Cerebellar nuclear complex (tissue), 1 donor: ENCODE data around the gene GRN.
"Not testable (repeated sequence)": the region's sequence is repeated elsewhere in the genome, so short reads cannot be mapped to it uniquely, and the experiment has no call there.

Experiments used
- DNase-seq, 2 experiments: peaks; one replicate each; lab custom pipeline; 2025; lab: John Stamatoyannopoulos, UW

The GRN gene

DNA sequence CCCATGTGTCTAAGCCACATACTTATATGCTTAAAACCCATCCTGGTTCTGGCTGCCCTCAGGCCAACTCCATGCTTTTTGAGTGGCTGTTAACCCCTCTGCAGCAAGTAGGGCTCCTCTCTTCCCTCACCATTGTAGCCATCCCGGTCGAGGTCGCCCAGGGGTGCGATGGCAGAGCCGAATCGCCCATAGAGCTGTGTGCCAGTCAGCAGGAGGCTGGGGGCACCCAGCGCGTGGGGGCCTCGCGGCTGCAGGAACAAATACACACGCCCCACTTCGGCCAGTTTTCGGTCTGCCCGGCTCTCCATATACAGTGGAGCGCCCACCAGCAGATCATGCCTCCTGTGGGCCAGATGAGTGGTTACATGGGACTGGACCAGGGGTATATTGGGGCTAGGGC lies 38.3 kb downstream of the GRN start:
- no peak for DNase-seq

DNA sequence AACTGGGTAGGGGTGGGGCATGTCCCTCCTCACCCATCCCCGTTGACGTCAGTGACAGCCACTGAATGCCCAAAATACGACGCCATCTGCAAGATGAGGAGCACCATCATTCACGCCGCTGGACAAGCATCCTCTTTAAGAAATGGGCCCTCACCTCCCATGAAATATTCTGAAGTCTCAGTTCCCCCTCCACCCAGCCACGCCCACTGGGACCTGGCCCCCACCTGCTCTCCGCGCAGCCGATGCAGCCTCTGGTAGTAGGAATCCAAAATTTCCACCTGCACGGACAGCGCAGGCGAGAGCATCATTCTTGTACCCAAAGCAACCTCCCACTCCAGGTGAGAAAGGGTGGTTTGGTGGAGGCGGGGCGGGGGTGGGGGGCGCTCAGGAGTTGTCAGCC lies 38.8 kb downstream of the GRN start:
- DNase-seq, result no peak

DNA sequence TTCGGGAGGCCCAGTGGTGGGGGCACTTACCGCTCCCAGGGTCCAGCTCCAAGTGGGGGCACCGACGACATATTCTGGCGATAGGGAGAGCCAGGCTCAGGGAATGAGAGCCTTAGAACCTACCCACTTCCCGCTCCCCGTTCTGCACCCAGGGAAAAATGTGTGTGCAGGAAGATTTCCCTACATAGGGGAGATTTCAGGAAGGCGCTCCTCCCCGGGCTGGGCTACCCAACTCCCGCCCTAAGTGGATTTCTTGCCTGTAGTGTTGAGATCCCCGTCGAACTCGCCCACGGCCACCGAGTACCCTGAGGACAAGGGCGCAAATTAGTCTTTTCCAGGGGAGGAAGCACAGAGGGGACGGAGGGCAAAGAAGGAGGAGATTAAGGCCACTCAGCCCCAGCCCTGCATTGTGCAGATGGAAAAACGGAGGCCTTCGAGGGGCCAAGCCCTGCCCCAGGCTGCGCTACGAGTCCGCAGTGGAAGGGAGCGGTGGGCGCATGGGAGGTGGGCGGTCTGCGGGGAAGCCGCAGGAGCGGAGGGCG lies 39.2 kb downstream of the GRN start:
- no peak for DNase-seq

DNA sequence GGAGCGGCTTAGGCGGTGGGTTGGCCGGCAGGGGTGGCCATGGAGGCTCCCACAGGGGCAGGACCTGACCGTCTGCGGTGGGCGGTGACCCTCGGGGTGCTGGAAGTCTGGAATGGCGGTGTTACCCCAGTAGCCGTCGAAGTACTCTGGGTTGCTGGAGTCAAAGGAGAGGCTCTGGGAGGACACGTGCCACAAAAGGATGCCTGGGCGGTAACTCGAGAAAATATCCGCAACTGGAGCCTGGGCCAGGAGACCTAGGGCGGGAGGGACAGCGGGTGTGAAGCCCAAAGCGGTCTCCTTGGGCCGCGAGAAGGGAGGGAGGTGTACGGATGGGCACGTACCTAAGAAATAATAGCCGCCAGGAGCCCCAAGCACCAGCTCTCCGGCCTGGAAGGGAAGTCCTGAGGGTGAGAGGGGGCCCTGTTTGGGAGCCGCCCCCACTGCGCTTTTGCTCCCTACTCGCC lies 39.8 kb downstream of the GRN start:
- DNase-seq, result no peak

DNA sequence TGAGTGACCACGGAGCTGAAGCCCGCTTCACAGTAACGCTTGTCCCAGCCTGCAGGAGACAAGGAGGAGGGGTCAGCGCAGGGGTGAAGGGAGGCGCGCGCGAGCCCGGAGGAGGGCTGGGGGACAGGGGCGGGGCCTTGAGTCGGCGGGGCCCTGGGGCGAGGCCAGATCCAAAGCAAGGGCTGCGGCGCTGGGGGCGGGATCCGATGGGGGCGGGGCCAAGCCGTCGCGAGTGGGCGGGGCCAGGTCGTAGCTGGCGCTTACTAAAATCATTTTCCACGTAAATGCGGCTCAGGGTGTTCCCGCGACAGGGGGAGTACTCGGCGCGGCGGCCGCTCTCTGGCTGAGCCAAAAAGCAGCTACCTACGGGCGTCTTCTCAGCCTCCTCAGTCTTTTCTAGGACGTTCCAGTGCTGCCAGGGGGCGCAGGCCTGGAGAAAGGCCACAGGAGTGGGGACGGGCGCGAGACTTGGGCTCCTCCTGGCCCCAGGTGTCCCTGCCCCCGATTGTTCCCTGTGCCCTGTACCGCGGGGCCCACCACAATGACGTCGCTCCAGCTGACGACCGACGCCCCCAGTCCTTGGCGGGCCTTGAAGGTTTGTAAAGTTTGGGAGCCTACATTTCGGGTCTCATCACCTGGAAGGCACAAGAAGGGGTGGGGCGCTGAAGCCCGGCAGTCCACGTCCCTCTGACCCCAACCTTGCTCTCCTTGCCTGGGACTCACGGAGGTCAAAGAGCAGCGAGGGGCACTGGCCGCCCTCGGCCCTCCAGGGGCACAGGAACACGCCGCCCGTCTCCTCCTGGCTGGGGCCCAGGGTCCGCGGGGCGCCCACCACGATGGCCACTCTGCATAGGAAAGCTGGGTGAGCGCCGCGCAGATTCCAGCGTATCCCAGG lies 40.4 kb downstream of the GRN start:
- DNase-seq, result peak in 1 of 2 experiments; percentile 17

DNA sequence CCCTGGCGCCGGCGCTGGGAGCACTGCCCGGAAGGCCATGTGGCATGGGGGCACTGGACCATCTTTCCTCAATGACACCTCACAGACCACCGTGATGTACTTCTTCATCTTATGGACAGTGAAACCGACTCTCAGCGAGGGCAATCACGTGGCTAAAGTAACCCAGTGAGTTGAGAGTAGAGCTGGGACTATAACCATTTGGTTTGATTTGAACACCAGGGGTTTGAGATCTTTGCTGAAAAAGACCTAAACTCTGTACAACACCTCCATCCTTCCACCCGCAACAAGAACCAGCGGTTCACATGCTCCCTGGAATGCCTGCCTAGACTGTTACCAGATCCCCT lies 41.1 kb downstream of the GRN start:
- no peak for DNase-seq

DNA sequence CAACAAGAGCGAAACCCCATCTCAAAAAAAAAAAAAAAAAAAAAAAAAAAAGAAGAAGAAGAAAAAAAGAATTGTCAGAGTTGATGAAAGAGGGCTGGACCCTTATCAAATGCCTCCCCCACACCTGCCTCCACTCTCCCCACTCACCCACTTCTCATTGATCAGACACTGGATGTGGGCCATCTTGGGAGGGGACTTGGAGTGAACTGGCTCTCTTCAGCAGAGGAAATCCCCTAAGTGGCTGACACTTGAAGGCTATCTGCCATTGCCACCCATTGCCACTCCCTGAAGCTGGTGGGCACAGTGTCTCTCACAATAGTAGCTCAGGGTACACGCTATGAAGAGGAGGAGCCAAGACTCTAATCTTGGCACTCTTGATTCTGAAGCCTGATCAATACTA lies 42.7 kb downstream of the GRN start:
- DNase-seq, result no peak

DNA sequence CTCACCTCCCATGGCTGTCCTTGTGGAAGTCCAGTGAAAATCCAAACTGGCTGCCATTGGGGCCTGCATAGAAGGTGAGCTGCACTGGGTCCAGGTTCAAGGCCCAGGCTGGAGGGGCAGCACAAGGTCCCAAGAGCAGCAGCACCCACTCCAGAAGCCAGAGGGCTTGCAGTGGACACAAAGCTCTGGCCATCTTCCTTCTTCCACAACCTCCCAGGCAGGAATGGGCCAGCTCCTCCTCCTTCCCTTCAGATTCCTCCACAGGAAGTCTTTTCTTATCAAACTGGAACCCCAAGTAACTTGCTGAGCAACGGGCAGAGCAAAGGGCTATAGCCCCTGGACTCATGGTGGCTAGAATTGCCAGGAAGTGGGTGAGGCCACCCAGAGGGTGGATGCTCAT lies 44.2 kb downstream of the GRN start, which contains the start of gene ITGA2B:
Gene ITGA2B (minus strand): TSS at position 369 of the 400 bp plus-strand sequence. CDS start 176 bp downstream, at position 193.
- DNase-seq, result no peak

DNA sequence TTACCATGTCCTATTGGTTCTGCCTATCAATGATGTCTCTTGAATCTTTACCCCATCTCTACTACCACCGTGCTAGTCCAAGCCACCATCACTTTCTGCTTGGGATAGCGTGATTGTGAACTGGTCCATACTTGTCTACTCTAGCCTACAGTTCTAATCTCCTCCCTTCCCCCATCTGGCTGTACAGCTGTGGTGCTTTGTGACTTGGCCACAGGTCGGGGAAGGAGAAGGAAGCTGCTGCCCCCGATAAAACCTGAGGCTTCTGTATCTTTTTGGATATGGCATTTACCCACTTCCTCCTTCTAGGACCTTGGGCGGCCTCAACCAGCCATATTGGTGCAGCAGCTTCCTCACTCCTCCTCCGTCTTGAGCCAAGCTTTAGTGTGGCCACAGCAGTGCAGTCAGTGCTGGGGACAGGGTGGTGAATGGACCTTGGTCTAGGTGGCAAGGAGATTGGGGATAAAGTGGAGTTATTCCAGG lies 44.7 kb downstream of the GRN start:
- DNase-seq, result no peak

DNA sequence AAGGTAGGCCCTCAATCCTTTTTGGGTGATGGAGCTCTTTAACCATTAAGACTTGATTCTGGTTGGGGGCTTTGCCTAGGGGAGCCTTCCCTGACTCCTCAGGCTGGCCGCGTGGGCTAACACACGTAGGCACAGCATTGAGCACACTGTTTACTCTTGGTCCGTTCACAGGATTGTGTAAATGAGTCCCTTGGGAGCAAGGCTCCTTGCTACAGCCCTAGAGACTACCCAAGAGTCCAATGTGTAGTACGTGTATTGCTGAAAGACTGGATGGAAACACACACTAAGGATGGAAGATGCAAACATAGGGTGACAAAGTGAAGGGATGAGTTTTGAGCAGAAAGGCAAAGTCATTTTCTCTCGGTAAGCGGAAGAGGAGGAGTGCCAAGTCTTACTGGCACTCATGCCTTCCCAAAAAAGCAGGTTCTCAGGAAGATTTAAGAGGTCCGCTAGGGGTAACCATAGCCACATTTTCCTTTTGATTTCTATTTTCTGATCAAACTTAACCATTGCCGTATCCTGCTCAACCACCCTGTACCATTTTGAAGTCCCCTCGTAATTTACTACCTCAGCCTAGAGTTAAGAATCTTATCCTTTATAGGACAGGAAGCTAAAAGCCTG lies 45.3 kb downstream of the GRN start:
- no peak for DNase-seq

DNA sequence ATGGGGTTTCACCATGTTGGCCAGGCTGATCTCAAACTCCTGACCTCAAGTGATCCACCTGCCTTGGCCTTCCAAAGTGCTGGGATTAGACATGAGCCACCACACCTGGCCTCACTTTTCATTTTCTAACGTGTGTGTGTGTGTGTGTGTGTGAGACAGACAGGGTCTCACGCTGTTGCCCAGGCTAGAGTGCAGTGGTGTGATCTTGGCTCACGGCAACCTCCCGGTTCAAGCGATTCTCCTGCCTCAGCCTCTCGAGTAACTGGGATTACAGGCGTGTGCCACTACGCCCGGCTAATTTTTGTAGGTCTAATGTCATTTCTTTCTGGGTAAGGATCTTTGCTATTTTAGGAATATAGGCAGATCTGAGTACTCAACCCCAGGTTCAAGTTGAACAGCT lies 49.0 kb downstream of the GRN start:
- DNase-seq, result not testable (repeated sequence)

DNA sequence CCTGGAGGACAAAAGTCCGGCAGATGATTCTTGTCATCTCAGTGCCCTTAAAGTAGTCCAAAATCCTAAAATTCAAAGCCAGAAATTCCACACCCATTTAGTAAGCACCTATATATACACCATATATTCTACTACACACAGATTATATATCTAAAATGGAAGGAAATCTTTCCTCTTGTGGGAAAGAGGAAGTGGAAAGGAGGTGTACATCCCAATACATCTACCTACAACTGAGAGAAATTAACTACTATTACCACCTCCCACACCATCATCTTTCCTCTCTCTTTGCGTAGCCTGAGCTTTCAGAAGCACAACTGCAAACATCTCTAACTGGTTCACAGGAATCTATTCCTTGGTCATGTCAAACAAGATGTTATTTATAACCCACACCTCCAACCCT lies 49.7 kb downstream of the GRN start:
- DNase-seq, result no peak

DNA sequence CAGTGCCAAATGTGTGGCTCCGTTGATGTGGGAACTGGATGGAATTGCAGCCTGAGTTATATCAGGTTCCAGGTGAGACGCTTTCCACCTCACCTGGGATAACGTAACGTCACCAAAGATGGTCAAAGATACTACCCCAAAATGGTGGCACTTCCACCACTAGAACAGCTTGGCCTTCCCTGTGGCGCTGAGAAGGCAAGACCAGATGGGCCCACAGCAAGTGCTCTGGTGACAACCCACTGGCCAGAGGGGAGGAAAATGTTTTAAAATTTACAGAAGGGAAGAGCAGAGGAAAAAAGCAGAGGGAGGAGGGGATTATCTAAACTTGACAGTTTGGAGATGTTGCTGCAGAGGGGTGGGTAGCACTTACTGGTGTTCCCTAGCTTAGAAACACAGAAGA lies 51.8 kb downstream of the GRN start:
- no peak for DNase-seq

DNA sequence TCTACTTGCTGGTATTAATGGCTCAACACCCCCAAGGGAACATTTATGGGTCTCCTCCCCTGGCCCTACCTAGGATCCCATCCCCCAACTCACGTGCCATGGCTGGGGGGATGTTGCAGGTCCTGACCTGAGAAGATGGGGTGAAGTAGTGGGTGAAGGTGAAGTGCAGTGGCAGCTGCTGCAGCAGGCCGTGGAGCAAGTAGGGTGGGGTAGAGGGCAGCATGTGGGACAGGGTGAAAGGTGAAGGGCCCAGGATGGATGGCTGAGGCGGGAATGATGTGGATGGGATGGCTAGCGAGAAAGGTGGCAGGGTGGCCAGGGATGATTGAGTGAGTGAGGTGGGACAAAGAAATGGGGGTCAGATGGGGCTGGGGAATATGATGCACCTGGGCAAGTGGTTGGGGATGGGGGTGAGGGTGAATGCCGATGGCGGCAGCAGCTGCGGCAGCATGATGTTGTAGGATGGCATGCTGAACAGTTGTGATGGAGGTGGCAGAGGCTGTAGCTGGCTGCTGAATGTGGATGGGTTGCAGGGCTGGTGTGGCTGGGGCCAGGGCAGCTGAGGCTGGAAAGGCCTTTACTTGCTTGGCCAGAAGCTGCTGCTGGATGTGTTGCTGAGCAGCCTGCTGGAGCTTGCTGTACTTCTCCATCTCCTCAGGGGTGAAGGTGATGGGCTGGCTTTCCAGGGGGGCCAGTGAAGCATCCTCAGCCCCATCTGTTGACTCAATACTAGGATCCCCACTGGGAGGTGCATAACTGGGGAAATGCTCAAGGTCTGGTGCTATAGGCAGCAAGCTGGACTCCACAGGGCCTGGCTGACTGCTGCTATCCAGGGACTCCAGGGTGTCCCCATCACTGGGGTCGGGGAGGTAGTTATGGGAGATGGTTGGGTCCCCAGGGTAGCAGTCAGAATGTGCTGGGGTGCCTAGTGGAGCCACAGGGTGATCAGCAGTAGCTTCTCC lies 52.7 kb downstream of the GRN start:
- no peak for DNase-seq

DNA sequence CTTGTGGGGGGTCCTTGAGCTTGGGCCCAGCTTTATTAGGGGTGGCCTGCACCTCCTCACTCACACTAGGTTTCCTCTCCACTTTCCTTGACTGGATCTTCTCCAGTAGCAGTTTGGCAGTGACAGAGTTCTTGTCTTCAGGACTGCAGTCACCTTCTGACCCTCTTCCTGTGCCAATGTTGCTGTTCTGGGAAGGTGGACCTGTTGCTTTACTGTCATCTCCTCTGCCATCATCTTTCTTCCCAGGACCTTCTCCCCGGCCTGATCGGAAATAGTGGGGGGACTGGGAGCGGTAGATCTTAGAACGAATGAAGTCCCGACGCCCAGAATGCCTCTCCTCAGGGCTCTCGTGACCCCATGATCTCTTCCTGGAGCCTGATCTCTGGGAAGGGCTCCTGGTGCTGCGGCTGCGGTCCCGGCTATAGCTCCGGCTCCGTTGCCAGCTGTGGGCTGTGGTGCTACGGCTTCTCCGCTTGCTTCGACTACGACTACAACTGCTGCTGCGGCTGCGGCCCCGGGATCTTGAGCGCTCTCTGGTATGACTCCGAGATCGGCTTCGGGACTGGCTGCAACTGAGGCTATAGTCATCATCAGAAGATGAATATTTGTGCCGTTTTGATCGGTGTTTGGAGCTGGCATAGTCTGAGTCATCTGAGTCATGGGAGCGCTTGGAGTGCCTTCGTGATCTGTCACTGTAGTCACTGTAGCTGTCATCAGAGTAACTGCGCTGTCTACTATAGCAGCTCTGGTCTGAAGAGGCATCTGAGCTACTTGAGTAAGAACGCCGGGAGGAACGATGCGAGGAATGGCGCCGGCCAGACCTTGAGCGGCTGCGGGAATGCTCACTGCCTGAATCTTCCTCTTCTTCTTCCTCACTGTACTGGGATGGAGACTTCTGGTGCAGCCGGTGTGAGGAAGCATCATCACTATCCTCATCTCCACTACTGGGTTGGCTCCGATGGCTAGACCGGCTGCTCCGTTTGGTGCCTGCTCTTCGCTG lies 53.9 kb downstream of the GRN start:
- no peak for DNase-seq

DNA sequence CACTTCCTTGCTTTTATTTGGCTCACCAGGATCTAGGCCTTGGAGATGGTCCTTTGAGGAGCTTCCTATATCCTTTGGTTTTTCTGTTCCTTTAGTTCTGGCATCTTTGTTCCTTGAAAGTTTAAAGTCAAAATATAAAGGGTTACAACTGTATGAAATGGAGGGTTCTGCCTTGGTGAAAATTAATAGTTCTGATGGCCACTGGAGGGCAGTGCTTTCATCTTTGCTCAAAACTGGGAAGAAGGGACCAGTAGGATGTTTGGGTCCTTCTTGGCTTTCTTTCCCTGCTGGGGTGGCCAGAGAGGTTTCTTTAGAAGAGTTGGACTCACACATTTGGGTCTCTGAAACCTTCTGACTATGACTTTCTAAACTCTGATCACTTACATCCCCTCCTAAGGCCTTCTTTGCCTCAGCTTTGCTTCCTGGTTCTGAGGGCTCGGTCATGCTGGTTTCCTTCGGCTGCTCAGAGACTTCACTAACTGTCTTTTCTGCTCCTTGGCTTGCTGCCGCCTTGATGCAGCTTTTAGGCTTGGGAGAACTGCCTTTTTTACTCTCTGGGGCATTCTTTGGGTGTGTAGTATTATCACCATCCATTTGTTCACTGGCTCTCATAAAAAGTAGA lies 55.2 kb downstream of the GRN start:
- DNase-seq, result no peak
